Brain pericyte (primary cell): ENCODE data around the gene CHMP1B.

Experiments used
- DNase-seq: peaks from one replicate; pipeline ENCODE4 v3.0.0-alpha.2; 2012; ENCODE audit warnings: low read depth, low spot score

Gene CHMP1B, protein sequence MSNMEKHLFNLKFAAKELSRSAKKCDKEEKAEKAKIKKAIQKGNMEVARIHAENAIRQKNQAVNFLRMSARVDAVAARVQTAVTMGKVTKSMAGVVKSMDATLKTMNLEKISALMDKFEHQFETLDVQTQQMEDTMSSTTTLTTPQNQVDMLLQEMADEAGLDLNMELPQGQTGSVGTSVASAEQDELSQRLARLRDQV

DNA sequence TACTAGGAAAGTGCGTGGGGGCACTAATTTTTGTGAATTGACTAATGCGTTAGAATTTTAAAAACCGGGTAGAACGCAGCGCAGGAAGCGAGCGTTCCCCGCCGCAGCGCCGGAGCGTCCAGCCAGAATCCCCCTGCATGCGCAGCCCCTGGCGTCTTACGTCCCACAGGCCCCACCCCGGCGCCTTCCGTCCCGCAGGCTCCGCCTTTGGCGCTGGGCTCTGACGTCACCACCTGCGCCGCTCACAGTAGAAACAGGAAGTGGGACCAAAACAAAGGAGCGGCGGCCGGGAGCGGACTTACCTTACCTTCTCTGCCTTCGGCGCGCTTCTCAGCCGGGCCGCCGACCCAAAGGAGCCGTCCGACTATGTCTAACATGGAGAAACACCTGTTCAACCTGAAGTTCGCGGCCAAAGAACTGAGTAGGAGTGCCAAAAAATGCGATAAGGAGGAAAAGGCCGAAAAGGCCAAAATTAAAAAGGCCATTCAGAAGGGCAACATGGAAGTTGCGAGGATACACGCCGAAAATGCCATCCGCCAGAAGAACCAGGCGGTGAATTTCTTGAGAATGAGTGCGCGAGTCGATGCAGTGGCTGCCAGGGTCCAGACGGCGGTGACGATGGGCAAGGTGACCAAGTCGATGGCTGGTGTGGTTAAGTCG, at the start of gene CHMP1B:
CHMP1B (plus strand) TSS at position 268 of the 660 bp plus-strand sequence; CDS start at position 367, 99 bp downstream.
- DNase-seq, result peak; percentile 95

DNA sequence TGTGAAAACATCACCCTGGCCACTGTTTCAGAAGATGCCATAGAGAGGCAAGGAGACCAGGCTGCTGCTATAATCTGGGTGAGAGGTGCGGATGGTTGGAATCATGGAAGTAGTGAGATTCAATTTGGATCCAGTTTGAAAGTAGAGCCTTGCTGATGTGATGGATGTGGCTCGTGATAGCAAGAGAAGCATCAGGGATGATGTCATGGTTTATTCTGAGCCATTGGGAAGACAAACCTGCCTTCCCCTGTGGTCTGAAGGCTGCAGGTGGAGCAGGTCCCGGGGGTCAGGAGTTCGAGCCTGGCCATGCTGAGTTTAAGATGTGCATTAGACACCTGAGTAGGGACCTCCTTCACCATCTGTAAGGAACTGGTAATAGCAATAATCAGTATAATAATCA, 49.6 kb upstream of the CHMP1B start:
- no peak for DNase-seq

DNA sequence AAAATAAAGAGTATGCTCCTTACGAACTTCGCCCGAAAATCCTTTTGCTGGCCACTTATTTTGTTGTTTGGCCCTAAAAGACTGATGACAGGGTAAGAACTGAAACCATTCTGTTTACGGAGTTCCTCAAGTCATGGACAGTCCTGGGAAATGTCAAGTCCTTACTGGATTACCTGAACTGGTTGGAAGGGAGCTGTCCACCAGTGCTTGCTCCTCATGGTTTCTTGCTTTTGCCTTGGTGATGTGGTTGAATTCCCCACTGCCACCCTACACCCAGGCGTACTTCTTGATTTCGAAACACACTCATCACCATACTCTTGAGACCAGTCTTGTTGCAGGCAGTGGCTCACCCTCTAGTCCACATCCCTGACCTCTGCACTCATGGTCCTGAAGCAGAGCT, 49.1 kb upstream of the CHMP1B start:
- no peak for DNase-seq

DNA sequence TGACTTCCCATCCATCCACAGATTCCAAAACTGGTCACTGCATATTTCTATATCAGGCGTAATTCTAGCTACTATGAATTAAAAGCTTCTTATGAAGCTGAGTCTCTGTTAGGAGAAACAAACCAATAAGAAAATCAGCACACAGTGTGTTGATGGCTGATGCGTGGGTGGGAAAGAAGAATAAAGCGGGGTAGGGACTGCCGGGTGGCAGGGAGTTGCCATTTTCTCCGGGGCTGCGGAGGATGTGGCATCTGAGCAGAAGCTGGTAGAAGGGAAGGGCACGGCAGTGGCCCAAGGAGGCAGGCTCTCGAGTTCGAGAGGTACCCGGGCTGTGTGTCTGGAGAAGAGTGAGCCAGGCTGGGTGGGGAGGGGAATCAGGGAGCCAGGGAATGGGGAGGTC, 48.6 kb upstream of the CHMP1B start:
- DNase-seq, result no peak

DNA sequence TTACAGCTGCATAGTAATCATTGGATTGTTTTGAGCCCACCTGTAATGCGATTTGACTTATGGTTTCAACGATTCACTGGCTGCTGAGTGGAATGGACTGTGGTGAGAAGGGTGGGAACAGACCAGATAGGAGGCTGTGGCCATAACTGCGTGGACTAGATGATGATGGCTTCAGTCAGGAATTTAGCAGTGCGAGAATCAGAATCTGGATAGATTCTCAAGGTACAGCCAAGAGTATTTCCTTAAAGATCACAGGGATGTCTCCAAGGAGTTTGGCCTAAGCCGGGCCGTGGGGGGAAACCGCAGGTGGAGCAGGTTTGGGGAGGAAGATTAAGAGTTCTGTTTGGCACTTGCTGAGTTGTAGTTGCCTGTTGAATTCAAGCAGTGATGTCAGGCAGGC, 44.0 kb upstream of the CHMP1B start:
- DNase-seq, result no peak

DNA sequence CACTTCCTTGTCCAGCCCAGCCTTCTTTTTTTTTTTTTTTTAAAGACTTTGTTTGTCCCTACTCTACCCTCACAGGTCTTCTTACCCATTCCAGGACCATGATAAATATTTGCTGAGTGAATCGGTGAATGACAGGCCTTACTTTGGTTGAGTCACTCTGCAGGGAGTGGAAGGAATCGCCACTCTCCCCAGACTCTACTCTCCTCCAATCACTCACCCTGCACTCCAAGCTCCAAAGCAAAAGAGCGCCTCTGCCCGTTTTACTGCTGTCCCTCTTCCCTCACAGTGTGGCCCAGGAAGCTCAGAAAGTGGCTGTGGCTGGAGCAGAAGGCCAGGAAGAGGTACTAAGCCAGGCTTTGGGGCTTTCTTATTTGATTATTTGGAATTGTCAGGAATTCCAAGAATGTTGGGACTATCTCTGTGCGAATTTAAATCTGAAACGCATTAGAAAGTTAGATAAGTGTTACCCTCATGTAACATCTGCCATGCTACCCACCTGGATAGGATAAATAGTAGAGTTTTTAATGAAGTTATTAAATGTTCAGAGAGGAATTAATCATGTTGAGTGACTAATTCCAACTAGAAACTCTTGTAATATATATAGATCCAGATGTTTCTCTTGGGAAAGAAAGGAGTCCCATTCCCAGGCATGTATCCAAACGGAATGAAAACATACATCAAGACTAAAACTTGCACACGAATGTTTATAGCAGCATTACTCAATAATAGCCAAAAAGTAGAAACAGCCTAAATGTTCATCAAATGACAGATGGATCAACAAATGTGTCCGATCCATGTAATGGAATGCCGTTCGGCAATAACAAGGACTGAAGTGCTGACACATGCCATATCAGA, 43.0 kb upstream of the CHMP1B start:
- no peak for DNase-seq

DNA sequence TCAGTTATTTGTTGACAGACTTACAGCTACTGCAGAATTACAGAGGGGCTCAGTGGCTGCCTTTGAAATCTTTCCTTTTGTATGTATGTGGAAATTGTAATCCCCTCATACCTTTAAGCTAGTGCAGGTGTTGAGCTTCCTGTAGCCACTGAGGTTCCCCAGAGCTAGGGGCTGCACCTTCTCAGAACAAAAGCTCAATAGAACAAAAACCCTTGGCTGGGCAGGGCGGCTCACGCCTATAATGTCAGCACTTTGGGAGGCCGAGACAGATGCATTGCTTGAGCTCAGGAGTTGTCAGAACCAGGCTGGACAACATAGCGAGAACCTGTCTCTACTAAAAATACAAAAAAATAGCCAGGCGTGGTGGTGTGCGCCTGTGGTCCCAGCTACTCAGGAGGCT, 41.3 kb upstream of the CHMP1B start:
- DNase-seq, result no peak

DNA sequence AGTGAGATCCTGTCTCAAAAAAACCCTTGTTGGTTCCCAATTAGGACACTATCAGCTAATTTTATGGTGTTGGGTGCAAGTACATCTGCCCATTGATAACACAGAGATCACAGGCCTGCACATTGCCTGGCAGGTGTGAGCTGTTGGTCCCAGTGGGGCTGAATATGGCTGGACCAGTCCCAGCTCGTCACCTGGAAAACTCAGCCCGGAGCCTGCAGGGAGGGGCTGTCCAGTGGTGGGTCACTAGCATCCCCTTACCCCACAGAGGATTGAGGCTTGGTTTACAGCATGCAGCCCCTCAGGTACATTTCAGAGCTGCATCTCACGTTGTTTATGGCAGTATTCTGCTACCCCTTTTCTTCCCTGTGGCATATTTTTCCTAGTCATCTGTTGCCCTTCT, 40.8 kb upstream of the CHMP1B start:
- no peak for DNase-seq

DNA sequence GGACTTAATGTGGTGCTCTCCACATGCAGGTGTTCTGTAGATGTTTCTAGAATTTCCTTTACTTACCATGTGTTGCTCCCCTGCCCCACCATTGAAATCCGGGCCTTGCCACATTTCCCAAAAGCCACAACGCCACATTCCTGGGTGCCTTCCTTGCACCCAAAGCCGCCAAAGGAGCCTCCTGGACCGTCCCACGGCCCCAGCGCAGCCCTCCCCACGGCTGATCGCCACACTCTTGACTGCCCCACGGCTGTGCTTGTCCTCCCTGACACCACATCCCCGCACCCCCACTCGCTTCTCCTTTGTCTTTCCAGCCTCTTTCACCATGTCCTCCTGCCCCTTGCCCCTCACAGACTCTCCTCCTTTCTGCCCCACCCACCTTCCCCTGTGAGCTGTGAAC, 40.2 kb upstream of the CHMP1B start:
- no peak for DNase-seq

DNA sequence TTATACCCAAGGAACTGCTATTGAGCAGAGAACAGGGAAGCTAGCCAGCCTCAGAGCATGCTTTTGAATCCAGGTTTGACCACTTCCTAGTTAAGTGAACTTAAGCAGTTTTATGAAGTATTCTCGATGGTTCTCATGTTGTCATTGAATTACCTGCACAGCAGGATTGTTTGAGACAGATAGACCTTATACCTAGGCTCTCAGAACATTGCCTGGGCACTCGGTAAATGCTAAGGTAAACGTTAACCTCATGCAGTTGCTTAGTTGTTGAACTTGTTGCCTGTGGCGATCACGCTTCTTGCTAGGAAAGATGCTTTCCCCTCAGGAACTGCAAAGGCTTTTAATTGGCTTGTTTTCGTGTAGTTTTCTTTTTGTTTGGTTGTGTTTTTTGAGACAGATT, 34.0 kb upstream of the CHMP1B start:
- DNase-seq, result no peak

DNA sequence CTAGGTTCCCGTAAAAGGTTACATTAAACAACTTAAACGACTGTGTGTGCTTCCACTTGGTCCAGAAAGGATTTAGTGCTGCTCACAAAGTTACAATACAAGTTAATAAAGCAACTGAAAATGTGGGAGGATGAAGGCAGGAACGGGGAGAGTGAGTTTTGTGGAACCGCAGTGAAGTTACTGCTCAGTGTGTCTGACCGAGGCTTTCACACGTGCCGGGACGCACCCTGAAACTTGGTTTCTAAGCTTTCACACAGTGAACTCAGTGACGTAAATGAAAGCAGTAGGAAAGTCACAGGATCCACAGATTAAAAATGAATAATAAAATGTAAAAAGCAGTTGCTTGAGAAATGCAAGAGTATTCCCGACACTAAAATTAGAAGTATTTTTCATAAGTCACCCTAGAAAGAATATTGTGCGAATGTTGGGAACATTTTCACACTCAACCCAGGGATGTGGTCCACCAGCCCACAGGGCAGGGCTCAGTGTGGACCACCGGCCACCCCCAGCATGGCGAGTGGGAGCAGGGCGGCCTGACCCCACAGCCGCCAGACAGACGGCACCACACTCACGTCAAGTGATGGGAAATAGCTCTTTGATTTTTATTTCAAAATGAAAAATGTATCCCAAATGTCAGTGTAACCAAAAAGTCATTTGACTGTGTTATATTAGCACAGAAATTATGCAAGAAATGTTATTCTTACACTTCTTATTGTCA, 32.6 kb upstream of the CHMP1B start:
- no peak for DNase-seq

DNA sequence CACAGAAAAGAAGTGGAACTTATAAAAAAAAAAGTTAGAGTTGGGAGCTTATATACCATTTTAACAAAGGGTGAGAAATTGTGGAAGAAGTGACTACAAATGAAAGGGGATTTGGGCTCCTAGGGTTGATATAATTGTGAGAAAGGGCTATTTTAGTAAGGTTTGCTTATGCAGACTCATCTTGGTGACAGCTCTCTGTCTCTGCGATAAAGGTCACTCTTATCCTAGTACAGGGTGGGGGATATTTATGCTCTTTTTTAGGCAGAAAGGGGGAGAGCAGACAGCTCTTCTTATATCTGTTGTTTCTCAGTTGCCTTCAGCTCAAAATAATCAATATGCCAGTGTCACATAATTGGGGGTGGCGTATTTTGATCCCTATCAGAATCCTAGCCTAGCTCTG, 31.3 kb upstream of the CHMP1B start:
- no peak for DNase-seq

DNA sequence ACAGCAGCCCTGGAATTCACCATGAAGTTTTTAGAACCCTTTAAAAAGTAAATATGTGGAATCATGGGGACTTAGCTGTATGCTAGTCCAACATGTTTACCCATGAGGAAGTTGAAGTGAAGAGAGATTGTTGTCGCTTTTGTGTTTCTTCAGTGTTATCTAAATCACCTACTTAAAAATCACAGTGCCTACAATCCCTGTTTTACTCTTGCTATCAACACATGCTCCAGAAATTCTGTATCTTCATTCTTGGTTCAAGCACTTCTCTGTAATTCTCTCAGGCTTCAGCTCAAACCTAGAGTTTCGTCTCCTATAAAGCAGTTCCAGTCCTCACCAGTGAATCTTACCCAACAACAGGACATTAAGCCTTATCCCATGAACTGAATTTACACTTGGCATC, 30.5 kb upstream of the CHMP1B start:
- no peak for DNase-seq

DNA sequence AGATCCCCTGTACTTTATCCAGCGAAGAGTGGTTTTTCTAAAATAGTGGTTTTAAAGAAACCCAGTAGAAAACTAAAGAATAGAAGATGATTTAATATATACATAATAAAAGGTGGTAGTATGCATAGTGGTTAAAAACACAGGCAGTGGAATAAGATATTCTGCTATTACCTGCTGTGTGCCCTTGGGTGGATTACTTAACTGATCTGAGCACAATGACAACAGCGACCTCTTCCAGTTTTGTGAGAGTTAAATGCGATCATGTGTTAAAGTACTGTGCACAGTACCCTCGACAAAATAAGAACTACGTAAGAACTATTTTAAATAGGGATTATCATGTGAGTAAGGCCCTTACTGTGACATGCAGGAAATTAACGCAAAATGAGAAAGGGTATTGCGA, 30.0 kb upstream of the CHMP1B start:
- DNase-seq, result no peak

DNA sequence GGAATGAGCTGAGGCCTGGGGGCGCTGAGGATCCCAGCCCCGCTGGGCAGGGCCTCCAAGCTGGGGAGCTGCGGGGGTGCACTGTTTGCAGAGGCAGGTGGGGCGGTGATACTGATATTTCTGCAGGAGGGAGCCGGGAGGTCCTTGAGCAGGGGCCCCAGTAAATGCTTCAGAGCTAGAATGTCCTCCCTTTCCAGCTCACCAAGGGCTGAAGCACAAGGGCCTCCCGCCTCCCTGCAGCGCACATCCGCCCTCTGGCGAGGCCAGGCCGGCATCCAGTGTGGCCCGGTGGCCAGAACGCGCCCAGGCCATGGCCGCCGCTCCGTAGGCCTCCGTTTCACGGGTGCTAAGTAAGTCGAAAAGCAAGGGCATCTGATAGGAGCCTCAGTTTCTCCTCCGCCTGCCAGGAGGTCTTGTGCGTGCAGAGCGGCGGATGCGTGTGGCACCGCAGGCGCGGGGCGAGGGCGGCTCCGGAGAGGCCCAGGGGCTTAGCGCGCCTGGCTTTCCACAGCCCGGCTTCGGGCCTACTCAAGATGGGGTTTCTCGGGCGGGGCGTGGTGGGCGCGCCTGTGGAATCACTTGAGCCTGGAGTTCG, 29.5 kb upstream of the CHMP1B start:
- DNase-seq, result no peak

DNA sequence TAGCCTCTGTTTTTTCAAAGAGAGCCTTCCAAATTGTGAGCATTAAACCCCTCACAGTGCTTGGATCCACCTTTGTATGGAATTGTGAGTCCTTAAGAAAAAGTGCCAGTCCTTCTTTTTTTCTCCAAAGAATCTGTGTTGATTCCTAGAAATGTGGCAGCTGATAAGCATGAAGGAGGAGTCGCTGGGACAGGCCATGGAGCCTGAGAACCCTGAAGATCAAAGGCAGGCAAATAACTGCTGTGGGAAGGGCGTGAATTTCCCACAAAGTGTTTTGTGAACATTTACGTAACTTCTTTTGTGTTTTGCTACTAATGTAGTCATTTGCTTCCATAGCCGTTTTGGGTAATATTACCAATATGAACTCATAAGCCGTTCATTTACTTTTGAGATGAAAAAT, 27.7 kb upstream of the CHMP1B start:
- DNase-seq, result no peak

DNA sequence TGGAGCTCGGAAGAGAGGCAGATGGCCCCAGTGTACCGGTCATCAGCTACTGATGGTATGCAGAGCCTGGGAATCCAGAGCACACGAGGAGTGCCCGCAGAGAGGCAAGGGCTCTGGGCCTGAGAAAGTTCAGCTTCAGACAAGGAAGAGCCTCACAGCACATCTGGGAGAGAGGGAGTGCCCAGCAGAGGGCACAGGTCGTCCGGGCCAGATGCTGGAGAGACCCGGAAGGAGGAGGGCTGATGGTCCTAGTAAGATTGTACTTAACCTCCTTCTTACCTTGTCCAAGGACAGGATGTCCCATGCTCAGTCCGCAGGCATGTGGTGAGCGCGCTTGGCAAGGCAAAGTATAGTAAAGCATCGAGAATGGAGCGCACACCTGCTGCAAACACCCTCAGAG, 24.4 kb upstream of the CHMP1B start:
- no peak for DNase-seq

DNA sequence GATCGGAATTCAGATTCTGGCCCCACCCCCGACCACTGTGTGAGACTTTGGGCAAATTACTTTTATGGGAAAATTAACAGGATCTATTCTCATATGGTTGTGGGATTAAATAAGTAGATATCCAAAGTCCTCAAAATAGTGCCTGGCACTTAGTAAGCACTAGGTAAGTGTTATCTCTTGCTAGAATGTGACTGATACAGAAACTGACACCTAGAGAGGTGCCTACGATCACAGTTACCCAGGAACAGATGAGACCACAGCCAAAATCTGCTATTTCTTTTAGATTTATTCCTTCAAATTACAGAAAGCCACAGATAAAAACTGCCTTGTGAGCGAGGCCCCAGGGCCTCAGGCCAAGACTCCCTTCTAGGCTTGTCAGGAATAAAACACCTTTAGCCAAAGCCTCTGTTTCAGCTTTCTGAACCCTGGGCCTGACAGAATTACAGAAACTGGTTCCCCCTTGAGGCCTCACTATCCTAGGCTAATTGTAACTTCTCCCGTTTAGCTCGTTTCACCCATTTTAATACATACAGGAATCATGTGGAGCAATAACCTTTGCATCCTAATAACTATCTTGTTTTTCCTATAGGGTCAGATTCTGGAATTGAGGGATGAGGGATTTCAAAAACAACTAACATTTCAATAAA, 22.3 kb upstream of the CHMP1B start:
- DNase-seq, result no peak

DNA sequence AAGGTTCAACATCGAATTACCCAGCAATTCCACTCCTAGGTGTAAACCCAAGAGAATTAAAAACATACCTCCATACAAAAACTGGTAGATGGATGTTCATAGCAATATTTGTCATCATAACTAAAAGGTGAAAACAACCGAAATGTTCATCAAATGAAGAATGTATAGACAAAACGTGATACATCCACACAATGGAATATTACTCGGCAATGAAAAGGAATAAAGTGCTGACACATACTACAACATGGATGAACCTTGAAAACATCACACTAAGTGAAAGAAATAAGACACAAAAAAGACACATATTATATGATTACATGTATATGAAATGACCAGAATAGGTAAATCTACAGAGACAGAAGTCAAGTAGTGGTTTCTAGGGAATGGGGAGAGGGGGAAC, 20.6 kb upstream of the CHMP1B start:
- no peak for DNase-seq

DNA sequence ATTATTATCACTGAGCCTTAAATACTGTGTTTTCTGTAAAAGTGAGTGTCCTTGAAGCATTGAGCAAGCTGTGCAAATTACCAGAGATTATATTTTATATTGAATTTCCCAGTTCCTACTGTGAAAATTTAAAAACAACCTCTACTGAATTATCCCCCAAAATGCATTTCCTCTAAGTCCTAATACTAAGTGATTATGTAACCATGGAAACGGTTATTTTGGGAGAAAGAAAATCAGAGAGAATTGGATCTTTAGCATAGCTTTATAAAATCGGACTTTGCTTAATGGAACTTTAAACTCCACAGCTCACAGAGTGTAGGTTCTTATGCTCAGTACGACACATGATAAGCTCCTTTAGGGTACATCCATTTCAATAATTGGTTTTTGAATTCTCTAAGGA, 19.3 kb upstream of the CHMP1B start:
- DNase-seq, result no peak

DNA sequence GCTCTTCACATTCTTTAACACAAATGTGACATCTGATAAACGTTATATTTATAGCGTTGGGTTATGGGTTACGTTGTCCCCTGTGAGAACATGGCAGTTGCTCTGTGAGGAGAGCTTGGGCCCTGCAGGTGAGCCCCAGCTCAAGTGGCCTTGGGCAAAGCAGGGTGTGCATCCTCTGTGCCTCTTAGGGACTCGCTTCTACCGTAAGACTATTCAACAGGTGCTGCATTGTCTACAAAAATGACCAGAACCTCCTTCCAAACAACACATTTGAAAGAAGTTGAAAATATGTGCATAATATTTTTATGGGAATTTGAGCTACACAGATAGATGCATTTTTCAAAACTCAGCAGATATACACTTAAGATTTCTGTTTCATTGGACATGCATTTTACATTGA, 16.4 kb upstream of the CHMP1B start:
- DNase-seq, result no peak
